ENCODE results near the gene HORMAD2.

The HORMAD2 gene

DNA sequence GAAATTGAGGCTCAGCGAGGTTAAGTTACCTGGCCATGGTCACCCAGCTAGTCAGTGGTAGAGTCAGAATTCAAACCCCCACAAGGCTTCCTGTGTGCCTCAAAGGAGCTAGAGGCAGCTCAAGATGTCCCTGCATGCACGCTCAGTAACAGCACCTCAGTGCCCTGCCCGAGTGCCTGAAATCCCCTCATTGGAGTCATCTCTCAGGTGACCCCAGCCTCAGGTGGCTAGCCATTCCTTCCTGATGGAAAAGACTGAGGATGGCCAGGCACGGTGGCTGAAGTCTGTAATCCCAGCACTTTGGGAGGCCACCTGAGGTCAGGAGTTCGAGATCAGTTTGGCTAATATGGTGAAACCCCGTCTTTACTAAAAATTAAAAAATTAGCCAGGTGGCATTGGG, 129.4 kb downstream of the HORMAD2 start:
- Histone ChIP-seq H3K4me3 (ENCODE audit: low read length in 2 of 2) (no peak overlapping the region), H3K9ac (ENCODE audit: low read depth, low read length, poor library complexity) (no peak overlapping the region), H2BK5ac (ENCODE audit: low read length) (no peak overlapping the region), H3K14ac (ENCODE audit: low read length) (no peak overlapping the region), H4K91ac (ENCODE audit: low read depth, low read length, poor library complexity) (no peak overlapping the region), H2BK15ac (ENCODE audit: low read length) (no peak overlapping the region), H3K23ac (ENCODE audit: low read depth, low read length, poor library complexity) (no peak overlapping the region), H3K27ac (replicated peaks; ENCODE audit: low read length) (no peak overlapping the region), H3K79me1 (ENCODE audit: low read depth, low read length) (no peaks in the 10 kb centered on the region), H2AFZ (ENCODE audit: low read length) (no peak overlapping the region), H3K4me2 (ENCODE audit: insufficient read depth, low read length, poor library complexity, severe bottlenecking) (no peak overlapping the region), H3K4me1 (ENCODE audit: control insufficient read depth in 2 of 2, insufficient read depth in 1 of 2, low read depth in 1 of 2, low read length in 2 of 2) (peaks cover 19 to 28% of the 10 kb centered on the region in 2 donors), H3K4ac (ENCODE audit: low read length) (no peak overlapping the region), H2BK120ac (ENCODE audit: low read depth, low read length) (no peak overlapping the region), H4K8ac (ENCODE audit: low read depth, low read length) (no peak overlapping the region), H3K9me3 (replicated peaks in 1 of 2; ENCODE audit: control insufficient read depth in 2 of 2, insufficient read depth in 1 of 2, low read depth in 1 of 2, low read length in 2 of 2) (no peaks in the 10 kb centered on the region), H3K27me3 (ENCODE audit: control insufficient read depth in 3 of 3, insufficient read depth in 3 of 3, low read depth in 1 of 3, low read length in 3 of 3) (no peaks in the 10 kb centered on the region), H2AK5ac (ENCODE audit: low read depth, low read length) (no peak overlapping the region), H3K36me3 (replicated peaks in 1 of 2; ENCODE audit: control insufficient read depth in 2 of 2, insufficient read depth in 2 of 2, low read length in 2 of 2) (no peaks in the 10 kb centered on the region), H3K18ac (ENCODE audit: low read length) (no peak overlapping the region), H2BK12ac (ENCODE audit: low read length) (no peak overlapping the region)
- no peak for DNase-seq (ENCODE audit: low spot score)
- WGBS, 2 donors (ENCODE audit: extremely low coverage in 2 of 2, insufficient read length in 2 of 2, insufficient replicate concordance in 1 of 2): no CpG with 5 or more reads among the region's 6 CpGs

GRCh38 chr22:30210235-30210909, 130.1 kb downstream of the HORMAD2 start:
- no peak overlapping the region for H3K14ac ChIP-seq (ENCODE audit: low read length)
- peak overlapping the region; percentile 78 for H2AFZ ChIP-seq (ENCODE audit: low read length)
- no peak overlapping the region for H2BK15ac ChIP-seq (ENCODE audit: low read length)
- H3K9me3 ChIP-seq (replicated peaks in 1 of 2; ENCODE audit: control insufficient read depth in 2 of 2, insufficient read depth in 1 of 2, low read depth in 1 of 2, low read length in 2 of 2): no peaks in the 10 kb centered on the region
- no CpG with 5 or more reads among the region's 19 CpGs for WGBS, 2 donors (ENCODE audit: extremely low coverage in 2 of 2, insufficient read length in 2 of 2, insufficient replicate concordance in 1 of 2)
- H4K91ac ChIP-seq (ENCODE audit: low read depth, low read length, poor library complexity): no peak overlapping the region
- H3K79me1 ChIP-seq (ENCODE audit: low read depth, low read length): no peaks in the 10 kb centered on the region
- no peak overlapping the region for H3K4ac ChIP-seq (ENCODE audit: low read length)
- peaks cover 19 to 28% of the 10 kb centered on the region in 2 donors for H3K4me1 ChIP-seq (ENCODE audit: control insufficient read depth in 2 of 2, insufficient read depth in 1 of 2, low read depth in 1 of 2, low read length in 2 of 2)
- no peak overlapping the region for H2BK12ac ChIP-seq (ENCODE audit: low read length)
- no peak overlapping the region for H2BK5ac ChIP-seq (ENCODE audit: low read length)
- peak overlapping the region; percentile 11 for H2AK5ac ChIP-seq (ENCODE audit: low read depth, low read length)
- H3K4me3 ChIP-seq (ENCODE audit: low read length in 2 of 2): no peak overlapping the region
- H3K23ac ChIP-seq (ENCODE audit: low read depth, low read length, poor library complexity): no peak overlapping the region
- no peaks in the 10 kb centered on the region for H3K27me3 ChIP-seq (ENCODE audit: control insufficient read depth in 3 of 3, insufficient read depth in 3 of 3, low read depth in 1 of 3, low read length in 3 of 3)
- peak overlapping the region; percentile 62 for H3K18ac ChIP-seq (ENCODE audit: low read length)
- DNase-seq (ENCODE audit: low spot score): no peak
- no peak overlapping the region for H4K8ac ChIP-seq (ENCODE audit: low read depth, low read length)
- no peak overlapping the region for H3K9ac ChIP-seq (ENCODE audit: low read depth, low read length, poor library complexity)
- H3K27ac ChIP-seq (replicated peaks; ENCODE audit: low read length): no peak overlapping the region
- H3K36me3 ChIP-seq (replicated peaks in 1 of 2; ENCODE audit: control insufficient read depth in 2 of 2, insufficient read depth in 2 of 2, low read length in 2 of 2): no peaks in the 10 kb centered on the region
- H3K4me2 ChIP-seq (ENCODE audit: insufficient read depth, low read length, poor library complexity, severe bottlenecking): no peak overlapping the region
- no peak overlapping the region for H2BK120ac ChIP-seq (ENCODE audit: low read depth, low read length)

GRCh38 chr22:30211124-30211820, 131.0 kb downstream of the HORMAD2 start:
- Histone ChIP-seq H3K27me3 (ENCODE audit: control insufficient read depth in 3 of 3, insufficient read depth in 3 of 3, low read depth in 1 of 3, low read length in 3 of 3) (peaks cover 0 to 2% (median 1%) of the 10 kb centered on the region in 3 experiments), H3K36me3 (replicated peaks in 1 of 2; ENCODE audit: control insufficient read depth in 2 of 2, insufficient read depth in 2 of 2, low read length in 2 of 2) (no peaks in the 10 kb centered on the region), H2BK12ac (ENCODE audit: low read length) (no peak overlapping the region), H3K14ac (ENCODE audit: low read length) (no peak overlapping the region), H4K8ac (ENCODE audit: low read depth, low read length) (no peak overlapping the region), H2BK120ac (ENCODE audit: low read depth, low read length) (no peak overlapping the region), H3K23ac (ENCODE audit: low read depth, low read length, poor library complexity) (no peak overlapping the region), H3K79me1 (ENCODE audit: low read depth, low read length) (no peaks in the 10 kb centered on the region), H3K27ac (replicated peaks; ENCODE audit: low read length) (no peak overlapping the region), H2BK5ac (ENCODE audit: low read length) (no peak overlapping the region), H4K91ac (ENCODE audit: low read depth, low read length, poor library complexity) (no peak overlapping the region), H3K4me2 (ENCODE audit: insufficient read depth, low read length, poor library complexity, severe bottlenecking) (no peak overlapping the region), H3K9me3 (replicated peaks in 1 of 2; ENCODE audit: control insufficient read depth in 2 of 2, insufficient read depth in 1 of 2, low read depth in 1 of 2, low read length in 2 of 2) (no peaks in the 10 kb centered on the region), H3K18ac (ENCODE audit: low read length) (no peak overlapping the region), H2AK5ac (ENCODE audit: low read depth, low read length) (no peak overlapping the region), H3K4ac (ENCODE audit: low read length) (no peak overlapping the region), H3K4me1 (ENCODE audit: control insufficient read depth in 2 of 2, insufficient read depth in 1 of 2, low read depth in 1 of 2, low read length in 2 of 2) (peaks cover 16 to 25% of the 10 kb centered on the region in 2 donors), H3K9ac (ENCODE audit: low read depth, low read length, poor library complexity) (no peak overlapping the region), H2AFZ (ENCODE audit: low read length) (no peak overlapping the region), H3K4me3 (ENCODE audit: low read length in 2 of 2) (peak overlapping the region in 1 of 2 donors; percentile 27), H2BK15ac (ENCODE audit: low read length) (no peak overlapping the region)
- no CpG with 5 or more reads among the region's 18 CpGs for WGBS, 2 donors (ENCODE audit: extremely low coverage in 2 of 2, insufficient read length in 2 of 2, insufficient replicate concordance in 1 of 2)
- DNase-seq (ENCODE audit: low spot score): no peak

DNA sequence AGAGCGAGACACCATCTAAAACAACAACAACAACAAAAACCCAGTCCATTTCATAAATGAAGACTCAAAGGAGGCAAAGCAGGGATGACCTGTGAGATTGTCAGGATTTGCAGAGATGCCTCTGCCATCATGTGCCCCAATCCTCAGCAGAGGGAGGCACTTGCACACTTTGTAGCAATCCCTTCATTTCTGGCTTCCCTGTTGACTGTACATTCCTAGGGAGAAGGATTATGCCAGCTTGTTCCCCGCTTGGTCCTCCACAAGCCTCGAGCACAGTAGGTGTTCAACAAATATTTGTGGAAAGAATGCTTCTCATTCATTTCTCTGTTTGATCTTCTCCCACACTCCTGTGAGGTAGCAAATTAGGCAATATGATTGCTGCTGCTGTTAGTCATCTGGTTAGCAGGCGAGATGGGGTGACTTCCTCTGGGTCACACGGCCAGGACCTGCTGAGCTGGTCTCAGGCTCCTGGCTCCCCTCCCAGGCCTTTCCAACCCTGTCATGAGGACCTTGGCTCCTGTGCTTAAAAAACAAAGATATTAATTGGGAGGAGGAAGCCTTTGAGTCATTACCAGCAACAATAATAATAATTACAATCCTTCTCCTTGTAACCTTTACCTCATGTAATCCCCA, 132.2 kb downstream of the HORMAD2 start:
- Histone ChIP-seq H3K79me1 (ENCODE audit: low read depth, low read length) (no peaks in the 10 kb centered on the region), H3K23ac (ENCODE audit: low read depth, low read length, poor library complexity) (no peak overlapping the region), H4K8ac (ENCODE audit: low read depth, low read length) (no peak overlapping the region), H4K91ac (ENCODE audit: low read depth, low read length, poor library complexity) (no peak overlapping the region), H2BK120ac (ENCODE audit: low read depth, low read length) (no peak overlapping the region), H3K27me3 (ENCODE audit: control insufficient read depth in 3 of 3, insufficient read depth in 3 of 3, low read depth in 1 of 3, low read length in 3 of 3) (peaks cover 0 to 6% (median 1%) of the 10 kb centered on the region in 3 experiments), H3K4me2 (ENCODE audit: insufficient read depth, low read length, poor library complexity, severe bottlenecking) (no peak overlapping the region), H3K18ac (ENCODE audit: low read length) (no peak overlapping the region), H2AFZ (ENCODE audit: low read length) (no peak overlapping the region), H3K4ac (ENCODE audit: low read length) (no peak overlapping the region), H2BK12ac (ENCODE audit: low read length) (no peak overlapping the region), H2BK5ac (ENCODE audit: low read length) (no peak overlapping the region), H3K4me1 (ENCODE audit: control insufficient read depth in 2 of 2, insufficient read depth in 1 of 2, low read depth in 1 of 2, low read length in 2 of 2) (peaks cover 7 to 19% of the 10 kb centered on the region in 2 donors), H3K9me3 (replicated peaks in 1 of 2; ENCODE audit: control insufficient read depth in 2 of 2, insufficient read depth in 1 of 2, low read depth in 1 of 2, low read length in 2 of 2) (no peaks in the 10 kb centered on the region), H3K27ac (replicated peaks; ENCODE audit: low read length) (no peak overlapping the region), H3K14ac (ENCODE audit: low read length) (no peak overlapping the region), H3K4me3 (ENCODE audit: low read length in 2 of 2) (no peak overlapping the region), H3K36me3 (replicated peaks in 1 of 2; ENCODE audit: control insufficient read depth in 2 of 2, insufficient read depth in 2 of 2, low read length in 2 of 2) (no peaks in the 10 kb centered on the region), H2BK15ac (ENCODE audit: low read length) (no peak overlapping the region), H2AK5ac (ENCODE audit: low read depth, low read length) (no peak overlapping the region), H3K9ac (ENCODE audit: low read depth, low read length, poor library complexity) (no peak overlapping the region)
- WGBS, 2 donors (ENCODE audit: extremely low coverage in 2 of 2, insufficient read length in 2 of 2, insufficient replicate concordance in 1 of 2): no CpG with 5 or more reads among the region's 5 CpGs
- DNase-seq (ENCODE audit: low spot score): no peak
